Panc1 (cell line): ENCODE data around the gene MADCAM1. TPM values are rescaled to one million over a fixed set of nuclear protein-coding genes. Genes with fewer than 3 reads are reported as not detected.

Experiments
- ATAC-seq: fragments of 200-7000 bp; cut with Tn5 transposase; 2 replicates; pipeline ENCODE4 v1.9.1; 2020; ENCODE audit warnings: mild to moderate bottlenecking, moderate library complexity
- BruUV-seq: library from RNA; stranded (reverse); fragments of 400-500 nt; replicated peaks from 2 replicates; lab custom pipeline; 2021; lab: Mats Ljungman, UMichigan
- CTCF ChIA-PET: fragments of 300-600 bp; sonication (Branson Sonifier 250); formaldehyde crosslinking; loops from one replicate; lab custom pipeline; 2022; ENCODE audit warnings: antibody characterized with exemption; lab: Charles Lee
- POLR2A ChIA-PET: fragments of 300-600 bp; sonication (Branson Sonifier 250); formaldehyde crosslinking; loops from one replicate; lab custom pipeline; 2022; ENCODE audit warnings: antibody characterized with exemption; lab: Charles Lee
- DNase-seq: peaks from one replicate; pipeline ENCODE4 v3.0.0-alpha.2; 2010; ENCODE audit warnings: low read depth, low spot score
- H3K27ac ChIP-seq: 2 replicates; pipeline ENCODE4 v1.5.1; 2011; ENCODE audit warnings: mild to moderate bottlenecking, low read length, inconsistent platforms
- H3K27me3 ChIP-seq: fragments of 200-500 bp; sonication (Bioruptor generic); 2 replicates; pipeline ENCODE4 v1.6.0; 2014; ENCODE audit warnings: low read length, inconsistent platforms; ENCODE audit not compliant: control insufficient read depth, insufficient read depth
- H3K36me3 ChIP-seq: fragments of 200-500 bp; sonication (Bioruptor generic); 2 replicates; pipeline ENCODE4 v1.5.1; 2014; ENCODE audit warnings: inconsistent platforms, mild to moderate bottlenecking, low read length, moderate library complexity; ENCODE audit not compliant: control insufficient read depth, insufficient read depth
- H3K4me1 ChIP-seq: 2 replicates; pipeline ENCODE4 v1.5.1; 2011; ENCODE audit warnings: inconsistent platforms, mild to moderate bottlenecking, low read length, moderate library complexity; ENCODE audit not compliant: control insufficient read depth, insufficient read depth
- H3K4me3 ChIP-seq, 2 experiments: 2 replicates each; pipeline ENCODE4 v1.5.1; 2011 to 2012; ENCODE audit warnings: low read depth in 2 of 2, low read length in 2 of 2, mild to moderate bottlenecking in 2 of 2, inconsistent platforms in 1 of 2, moderate library complexity in 1 of 2
- H3K9me3 ChIP-seq: fragments of 200-500 bp; sonication (Bioruptor generic); 2 replicates; pipeline ENCODE4 v1.5.1; 2014; ENCODE audit warnings: low read depth, mild to moderate bottlenecking, inconsistent platforms, low read length, moderate library complexity; ENCODE audit not compliant: control insufficient read depth, insufficient read depth
- POLR2AphosphoS5 ChIP-seq: IDR thresholded peaks from 2 replicates; pipeline ENCODE4 v1.6.1; 2012; ENCODE audit warnings: mild to moderate bottlenecking, low read depth, low read length, moderate library complexity
- SIN3A ChIP-seq: IDR thresholded peaks from 2 replicates; pipeline ENCODE4 v1.6.1; 2012; ENCODE audit warnings: low read depth, mild to moderate bottlenecking, low read length, moderate library complexity, borderline replicate concordance; ENCODE audit not compliant: insufficient read depth
- TCF7L2 ChIP-seq: IDR thresholded peaks from 2 replicates; pipeline ENCODE4 v1.6.1; 2011; ENCODE audit warnings: mild to moderate bottlenecking, low read depth, low read length, inconsistent platforms
- in situ Hi-C: cut with HindIII; loops from 2 replicates; pipeline ENCODE4 v1.10.0; 2016; ENCODE audit warnings: low sequenced_read_pairs, low pct_unique_long_range_greater_than_20kb
- intact Hi-C: fragments of 100-400 bp; cut with micrococcal nuclease; formaldehyde crosslinking; loops from one replicate; pipeline ENCODE4 v1.10.0; 2022; ENCODE audit not compliant: unreplicated experiment
- total RNA-seq: library from RNA; stranded (reverse); gene quantifications from one replicate; pipeline ENCODE4 v1.2.1, GENCODE V29; 2021; ENCODE audit not compliant: unreplicated experiment
- TF ChIP-seq, protein P1 (sequence below), 2 experiments: IDR thresholded peaks; 2 replicates each; pipeline ENCODE4 v1.6.1; 2011 to 2012; ENCODE audit warnings: low read depth in 2 of 2, control low read depth in 1 of 2, low read length in 1 of 2, mild to moderate bottlenecking in 1 of 2, moderate library complexity in 1 of 2; ENCODE audit not compliant: insufficient read depth in 1 of 2
- TF ChIP-seq, protein P2 (sequence below): fragments of 450-650 bp; IDR thresholded peaks from 2 replicates; pipeline ENCODE4 v1.5.1; 2017; ENCODE audit warnings: mild to moderate bottlenecking

Gene MADCAM1
- total RNA-seq, 1 experiment from 2014 or later = 0.54 TPM

DNA sequence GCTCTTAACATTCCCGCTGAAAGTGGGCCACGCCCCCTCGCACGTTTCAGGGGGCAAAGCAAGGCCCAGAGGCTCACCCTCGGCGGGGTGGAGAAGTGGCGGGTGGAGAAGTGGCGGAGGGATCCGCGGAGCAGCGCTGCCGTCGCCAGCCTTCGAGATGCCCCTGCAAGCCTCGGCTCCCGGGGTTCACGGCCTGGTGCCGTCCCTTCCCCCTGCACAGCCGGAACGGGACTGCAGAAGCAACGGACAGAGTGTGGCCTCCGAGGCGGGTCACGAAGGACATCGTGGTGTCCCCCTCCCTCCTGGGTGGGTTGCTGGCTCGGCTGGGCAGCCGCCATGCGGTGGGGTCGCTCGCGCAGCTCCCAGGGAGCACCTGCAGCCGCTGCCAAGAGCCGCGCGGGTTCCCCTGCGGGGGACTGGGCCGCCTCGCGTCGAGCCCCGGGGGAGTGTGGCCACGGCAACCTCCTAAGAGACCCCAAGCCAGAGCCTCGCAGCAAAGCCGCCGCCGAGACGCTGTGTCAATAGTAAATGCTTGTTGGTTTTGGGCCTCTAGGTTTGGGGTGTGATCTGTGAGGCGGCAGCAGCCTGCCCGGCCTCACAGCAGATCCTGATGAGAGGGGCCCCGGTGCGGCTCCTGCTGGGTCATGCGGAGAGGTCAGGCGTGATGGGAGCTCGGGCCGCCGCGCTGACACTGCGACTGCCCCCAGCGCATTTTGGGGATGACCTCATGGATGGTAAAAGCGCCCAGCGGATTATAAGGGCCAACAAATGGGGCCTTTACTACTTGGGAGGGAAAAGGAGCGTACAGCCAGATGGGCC, 16.5 kb downstream of the MADCAM1 start:
- intact Hi-C loops = no loop called here
- 0 out of 2 replicates have a peak overlapping the region, but pooled peaks have one; percentile 23 for H3K27ac ChIP-seq
- DNase-seq (no peak), ATAC-seq (peak; percentile 43; the same call in 1 of the 2 replicates)
- H3K4me1 ChIP-seq = peaks cover 4% of the 10 kb centered on the region; the same call in 1 of the 2 replicates
- in situ Hi-C loops = no loop called here
- POLR2A ChIA-PET = no interaction called here
- H3K27me3 ChIP-seq = no peaks in the 10 kb centered on the region
- CTCF ChIA-PET = interaction anchor here (0.6 kb wide), 1 partner anchor 111 kb away, joined by 3 read pairs; no protein-coding TSS in a partner anchor
- no peaks in the 10 kb centered on the region for H3K9me3 ChIP-seq
- no TSS peak for BruUV-seq
- H3K36me3 ChIP-seq = no peaks in the 10 kb centered on the region; the same call in 1 of the 2 replicates
- TF ChIP-seq, protein P1, sequence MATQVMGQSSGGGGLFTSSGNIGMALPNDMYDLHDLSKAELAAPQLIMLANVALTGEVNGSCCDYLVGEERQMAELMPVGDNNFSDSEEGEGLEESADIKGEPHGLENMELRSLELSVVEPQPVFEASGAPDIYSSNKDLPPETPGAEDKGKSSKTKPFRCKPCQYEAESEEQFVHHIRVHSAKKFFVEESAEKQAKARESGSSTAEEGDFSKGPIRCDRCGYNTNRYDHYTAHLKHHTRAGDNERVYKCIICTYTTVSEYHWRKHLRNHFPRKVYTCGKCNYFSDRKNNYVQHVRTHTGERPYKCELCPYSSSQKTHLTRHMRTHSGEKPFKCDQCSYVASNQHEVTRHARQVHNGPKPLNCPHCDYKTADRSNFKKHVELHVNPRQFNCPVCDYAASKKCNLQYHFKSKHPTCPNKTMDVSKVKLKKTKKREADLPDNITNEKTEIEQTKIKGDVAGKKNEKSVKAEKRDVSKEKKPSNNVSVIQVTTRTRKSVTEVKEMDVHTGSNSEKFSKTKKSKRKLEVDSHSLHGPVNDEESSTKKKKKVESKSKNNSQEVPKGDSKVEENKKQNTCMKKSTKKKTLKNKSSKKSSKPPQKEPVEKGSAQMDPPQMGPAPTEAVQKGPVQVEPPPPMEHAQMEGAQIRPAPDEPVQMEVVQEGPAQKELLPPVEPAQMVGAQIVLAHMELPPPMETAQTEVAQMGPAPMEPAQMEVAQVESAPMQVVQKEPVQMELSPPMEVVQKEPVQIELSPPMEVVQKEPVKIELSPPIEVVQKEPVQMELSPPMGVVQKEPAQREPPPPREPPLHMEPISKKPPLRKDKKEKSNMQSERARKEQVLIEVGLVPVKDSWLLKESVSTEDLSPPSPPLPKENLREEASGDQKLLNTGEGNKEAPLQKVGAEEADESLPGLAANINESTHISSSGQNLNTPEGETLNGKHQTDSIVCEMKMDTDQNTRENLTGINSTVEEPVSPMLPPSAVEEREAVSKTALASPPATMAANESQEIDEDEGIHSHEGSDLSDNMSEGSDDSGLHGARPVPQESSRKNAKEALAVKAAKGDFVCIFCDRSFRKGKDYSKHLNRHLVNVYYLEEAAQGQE (IDR thresholded peaks at IDR 0.05; ENCODE audit: insufficient read depth in 1 of 2, low read depth in 2 of 2, low read length in 1 of 2) = no peak
- no peak for TF ChIP-seq TCF7L2
- TF ChIP-seq SIN3A = no peak
- TF ChIP-seq, protein P2, sequence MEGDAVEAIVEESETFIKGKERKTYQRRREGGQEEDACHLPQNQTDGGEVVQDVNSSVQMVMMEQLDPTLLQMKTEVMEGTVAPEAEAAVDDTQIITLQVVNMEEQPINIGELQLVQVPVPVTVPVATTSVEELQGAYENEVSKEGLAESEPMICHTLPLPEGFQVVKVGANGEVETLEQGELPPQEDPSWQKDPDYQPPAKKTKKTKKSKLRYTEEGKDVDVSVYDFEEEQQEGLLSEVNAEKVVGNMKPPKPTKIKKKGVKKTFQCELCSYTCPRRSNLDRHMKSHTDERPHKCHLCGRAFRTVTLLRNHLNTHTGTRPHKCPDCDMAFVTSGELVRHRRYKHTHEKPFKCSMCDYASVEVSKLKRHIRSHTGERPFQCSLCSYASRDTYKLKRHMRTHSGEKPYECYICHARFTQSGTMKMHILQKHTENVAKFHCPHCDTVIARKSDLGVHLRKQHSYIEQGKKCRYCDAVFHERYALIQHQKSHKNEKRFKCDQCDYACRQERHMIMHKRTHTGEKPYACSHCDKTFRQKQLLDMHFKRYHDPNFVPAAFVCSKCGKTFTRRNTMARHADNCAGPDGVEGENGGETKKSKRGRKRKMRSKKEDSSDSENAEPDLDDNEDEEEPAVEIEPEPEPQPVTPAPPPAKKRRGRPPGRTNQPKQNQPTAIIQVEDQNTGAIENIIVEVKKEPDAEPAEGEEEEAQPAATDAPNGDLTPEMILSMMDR = no peak
- no peak for TF ChIP-seq POLR2AphosphoS5
- H3K4me3 ChIP-seq = no peak overlapping the region

DNA sequence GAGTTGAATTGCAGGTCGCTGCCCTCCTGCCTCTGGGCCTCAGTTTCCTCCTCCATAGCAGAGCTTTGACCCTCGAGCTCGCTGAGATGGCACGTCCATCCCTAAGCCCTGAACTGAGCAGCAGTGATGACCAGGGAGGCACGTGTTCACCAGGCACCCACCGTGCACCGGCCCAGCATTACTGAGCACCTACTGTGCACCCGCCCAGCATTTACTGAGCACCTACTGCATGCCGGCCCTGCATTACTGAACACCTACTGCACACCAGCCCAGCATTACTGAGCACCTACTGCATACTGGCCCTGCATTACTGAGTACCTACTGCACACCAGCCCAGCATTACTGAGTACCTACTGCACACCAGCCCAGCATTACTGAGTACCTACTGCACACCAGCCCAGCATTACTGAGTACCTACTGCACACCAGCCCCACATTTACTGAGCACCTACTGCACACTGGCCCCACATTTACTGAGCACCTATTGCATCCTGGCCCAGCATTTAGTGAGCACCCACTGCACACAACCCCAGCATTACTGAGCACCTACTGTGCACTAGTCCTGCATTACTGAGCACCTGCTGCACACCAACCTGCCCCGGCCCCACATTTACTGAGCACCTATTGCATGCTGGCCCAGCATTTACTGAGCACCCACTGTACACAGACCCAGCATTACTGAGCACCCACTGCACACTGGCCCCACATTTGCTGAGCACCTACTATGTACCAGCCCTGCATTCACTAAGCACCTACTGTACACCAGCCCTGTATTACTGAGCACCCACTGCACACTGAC, 17.3 kb downstream of the MADCAM1 start:
- Histone ChIP-seq H3K36me3 (no peaks in the 10 kb centered on the region), H3K4me3 (no peak overlapping the region), H3K27ac (no peak overlapping the region), H3K4me1 (peaks cover 4% of the 10 kb centered on the region; the same call in 1 of the 2 replicates), H3K9me3 (no peaks in the 10 kb centered on the region), H3K27me3 (no peaks in the 10 kb centered on the region)
- ChIA-PET POLR2A (no interaction called here), CTCF (interaction anchor here (0.6 kb wide), 1 partner anchor 112 kb away, joined by 3 read pairs; no protein-coding TSS in a partner anchor)
- BruUV-seq = no TSS peak
- no peak for DNase-seq
- no peak; the same call in 1 of the 2 replicates for ATAC-seq
- TF ChIP-seq TCF7L2 (no peak), SIN3A (no peak), POLR2AphosphoS5 (no peak)
- TF ChIP-seq, protein P2 = no peak
- TF ChIP-seq, protein P1 (IDR thresholded peaks at IDR 0.05; ENCODE audit: insufficient read depth in 1 of 2, low read depth in 2 of 2, low read length in 1 of 2) = no peak
- in situ Hi-C loops = no loop called here
- intact Hi-C loops = no loop called here
